CD4-positive, alpha-beta memory T cell (primary cell): Measurements from ENCODE around the gene NMRAL1. TPM values are rescaled to one million over a fixed set of nuclear protein-coding genes. Genes with fewer than 3 reads are reported as not detected.
A peak's percentile ranks its signal among the peaks of the same experiment; 100 is the strongest.

Experiments
- CTCF ChIA-PET: fragments of 350-600 bp; sonication (Branson Sonifier 250); formaldehyde crosslinking; loops from one replicate; lab custom pipeline; 2021; ENCODE audit warnings: inconsistent platforms; ENCODE audit not compliant: partially characterized antibody; lab: Charles Lee
- POLR2A ChIA-PET: fragments of 350-600 bp; sonication (Branson Sonifier 250); formaldehyde crosslinking; loops from one replicate; lab custom pipeline; 2021; ENCODE audit not compliant: partially characterized antibody; lab: Charles Lee
- DNase-seq, 5 donors: peaks; one replicate each; pipeline versions ENCODE4 v3.0.0 to v3.0.0-alpha.2; 2020 to 2022; ENCODE audit warnings: mixed read lengths in 1 of 5
- H3K27ac ChIP-seq: one replicate; pipeline ENCODE4 v1.7.0; 2013; ENCODE audit warnings: low read depth, low read length
- H3K27me3 ChIP-seq: 2 replicates; pipeline ENCODE4 v1.7.0; 2013; ENCODE audit warnings: mild to moderate bottlenecking, low read length, moderate library complexity; ENCODE audit not compliant: insufficient read depth
- H3K36me3 ChIP-seq: 2 replicates; pipeline ENCODE4 v1.7.0; 2013; ENCODE audit warnings: mild to moderate bottlenecking, low read length, moderate library complexity; ENCODE audit not compliant: insufficient read depth
- H3K4me1 ChIP-seq: 2 replicates; pipeline ENCODE4 v1.7.0; 2013; ENCODE audit warnings: mild to moderate bottlenecking, low read length, moderate library complexity; ENCODE audit not compliant: insufficient read depth
- H3K4me3 ChIP-seq, 2 donors: one replicate each; pipeline ENCODE4 v1.7.0; 2013; ENCODE audit warnings: low read length in 2 of 2, mild to moderate bottlenecking in 1 of 2
- H3K9me3 ChIP-seq, 2 donors: one replicate each; pipeline ENCODE4 v1.7.0; 2013; ENCODE audit warnings: low read length in 2 of 2, control low read depth in 1 of 2; ENCODE audit not compliant: control insufficient read depth in 1 of 2
- H3K27ac Mint-ChIP-seq, 7 donors: one replicate each; pipeline ENCODE4 v1.8.0; 2020 to 2021; ENCODE audit warnings: mixed read lengths in 7 of 7, mild to moderate bottlenecking in 6 of 7, inconsistent platforms in 3 of 7, moderate library complexity in 3 of 7
- H3K27me3 Mint-ChIP-seq, 2 donors: one replicate each; pipeline ENCODE4 v1.8.0; 2020 to 2021; ENCODE audit warnings: mixed read lengths in 2 of 2
- H3K36me3 Mint-ChIP-seq, 2 donors: one replicate each; pipeline ENCODE4 v1.8.0; 2020 to 2021; ENCODE audit warnings: mixed read lengths in 2 of 2, inconsistent platforms in 1 of 2, mild to moderate bottlenecking in 1 of 2
- H3K4me1 Mint-ChIP-seq, 4 donors: one replicate each; pipeline ENCODE4 v1.8.0; 2020 to 2021; ENCODE audit warnings: mixed read lengths in 4 of 4, mild to moderate bottlenecking in 1 of 4
- H3K4me3 Mint-ChIP-seq, 8 donors: one replicate each; pipeline ENCODE4 v1.8.0; 2020 to 2021; ENCODE audit warnings: mixed read lengths in 8 of 8, mild to moderate bottlenecking in 7 of 8, moderate library complexity in 6 of 8, inconsistent platforms in 3 of 8
- H3K9me3 Mint-ChIP-seq, 8 donors: one replicate each; pipeline ENCODE4 v1.8.0; 2020 to 2021; ENCODE audit warnings: mixed read lengths in 8 of 8, mild to moderate bottlenecking in 5 of 8, inconsistent platforms in 3 of 8, moderate library complexity in 1 of 8
- intact Hi-C: fragments of 100-400 bp; cut with micrococcal nuclease; formaldehyde crosslinking; loops from one replicate; pipeline ENCODE4 v1.15.1; 2023
- polyA plus RNA-seq, 2 donors: library from polyadenylated mRNA; unstranded; fragments of 300-500 nt; fragmentation: Illumina TruSeq; gene quantifications; one replicate each; pipeline ENCODE4 v1.2.3, GENCODE V29; 2021
- total RNA-seq, 2 experiments: library from RNA; stranded (reverse); gene quantifications; one replicate each; pipeline ENCODE4 v1.2.3, GENCODE V29; 2021

Gene NMRAL1
- total and polyA plus RNA-seq, 4 experiments from 2014 or later, result 55.1 to 65.7 (median 61.7) TPM

DNA sequence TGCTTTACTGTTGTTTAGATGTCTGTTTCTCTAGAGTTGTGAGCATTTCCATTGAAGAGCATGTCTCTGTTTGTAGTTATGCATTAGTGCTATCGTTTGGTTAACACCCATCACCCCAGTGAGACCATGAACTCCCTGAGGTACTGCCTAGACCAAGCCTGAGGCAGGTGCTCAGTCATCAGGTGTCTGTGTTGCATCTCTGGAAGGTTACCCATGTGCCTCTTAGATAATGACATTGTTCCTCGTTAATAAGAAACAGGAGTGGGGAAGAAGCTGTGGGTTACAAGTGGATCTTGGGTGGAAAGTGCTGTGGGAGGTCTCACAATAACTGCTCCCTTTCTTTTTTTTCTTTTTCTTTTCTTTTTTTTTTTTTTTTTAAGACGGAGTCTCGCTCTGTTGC is 30.4 kb downstream of the NMRAL1 start:
- intact Hi-C loops, result no loop called here
- no peaks in the 10 kb centered on the region for H3K27me3 ChIP-seq
- no peaks in the 10 kb centered on the region for H3K9me3 Mint-ChIP-seq
- CTCF ChIA-PET, result no interaction called here
- H3K9me3 ChIP-seq, result no peaks in the 10 kb centered on the region
- no peaks in the 10 kb centered on the region for H3K4me1 ChIP-seq
- peak overlapping the region in 1 of 8 donors; percentile 55 for H3K4me3 Mint-ChIP-seq
- H3K27ac ChIP-seq, result no peak overlapping the region
- H3K36me3 Mint-ChIP-seq, result peaks cover 45 to 77% of the 10 kb centered on the region in 2 donors
- H3K27ac Mint-ChIP-seq, result peak overlapping the region in 1 of 7 donors; percentile 25
- H3K4me3 ChIP-seq, result no peak overlapping the region
- no peaks in the 10 kb centered on the region for H3K27me3 Mint-ChIP-seq
- no peak for DNase-seq
- H3K4me1 Mint-ChIP-seq, result peaks cover 0 to 5% (median 3%) of the 10 kb centered on the region in 4 donors
- POLR2A ChIA-PET, result interaction anchor here (1.1 kb wide), 1 partner anchor 61 kb away, joined by 3 read pairs; no protein-coding TSS in a partner anchor
- peaks cover 73% of the 10 kb centered on the region for H3K36me3 ChIP-seq

DNA sequence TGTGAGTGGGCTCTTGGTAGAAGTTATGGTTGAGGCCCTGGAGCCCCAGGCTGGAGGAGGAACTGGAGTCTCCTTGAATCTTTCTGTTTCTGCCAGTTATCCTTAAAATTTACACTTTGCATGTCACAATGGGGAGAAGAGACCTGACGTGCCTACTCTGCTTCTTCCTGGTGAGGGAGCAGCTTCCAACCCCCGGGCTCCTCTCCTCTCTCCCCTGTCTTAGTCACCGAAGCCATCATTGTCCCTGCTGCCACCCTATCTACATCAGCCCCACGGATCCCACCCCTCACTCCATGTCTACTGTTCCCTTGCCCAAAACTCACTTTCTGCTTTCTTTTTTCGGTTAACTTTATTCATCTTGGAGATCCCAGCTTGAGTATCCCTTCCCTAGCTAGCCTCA is 31.2 kb downstream of the NMRAL1 start:
- Histone ChIP-seq H3K27ac (no peak overlapping the region), H3K4me1 (no peaks in the 10 kb centered on the region), H3K9me3 (no peaks in the 10 kb centered on the region), H3K4me3 (no peak overlapping the region), H3K27me3 (no peaks in the 10 kb centered on the region), H3K36me3 (peaks cover 68% of the 10 kb centered on the region)
- Mint-ChIP-seq H3K4me3 (no peak overlapping the region), H3K9me3 (no peaks in the 10 kb centered on the region), H3K4me1 (peaks cover 0 to 5% (median 3%) of the 10 kb centered on the region in 4 donors), H3K27me3 (no peaks in the 10 kb centered on the region), H3K36me3 (peaks cover 45 to 75% of the 10 kb centered on the region in 2 donors), H3K27ac (peak overlapping the region in 1 of 7 donors; percentile 82)
- intact Hi-C loops, result no loop called here
- DNase-seq, result no peak
- ChIA-PET CTCF (no interaction called here), POLR2A (no interaction called here)

DNA sequence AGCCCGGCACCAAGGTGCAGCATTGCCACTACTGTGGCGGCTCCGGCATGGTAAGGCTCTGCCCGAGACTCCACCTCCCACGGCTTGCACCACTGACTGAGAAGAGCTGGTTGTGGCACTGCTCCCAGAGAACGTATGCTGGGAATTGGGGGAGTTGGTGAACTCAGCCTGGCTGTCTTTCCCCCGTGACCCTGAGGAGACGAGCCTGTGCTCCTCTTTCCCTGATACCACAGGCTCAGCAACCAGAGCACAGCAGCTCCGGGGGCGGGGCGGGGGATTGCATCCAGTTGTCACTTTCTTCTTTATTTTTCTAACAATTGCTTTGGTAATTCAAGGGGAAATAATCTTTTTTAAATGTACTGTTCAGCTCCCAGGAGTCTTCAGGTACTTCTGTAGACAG is 32.1 kb downstream of the NMRAL1 start:
- H3K27me3 ChIP-seq, result no peaks in the 10 kb centered on the region
- H3K4me1 ChIP-seq, result no peaks in the 10 kb centered on the region
- H3K4me3 Mint-ChIP-seq, result no peak overlapping the region
- H3K36me3 ChIP-seq, result peaks cover 66% of the 10 kb centered on the region
- ChIA-PET CTCF (no interaction called here), POLR2A (no interaction called here)
- H3K27ac ChIP-seq, result no peak overlapping the region
- no peak for DNase-seq
- H3K27me3 Mint-ChIP-seq, result no peaks in the 10 kb centered on the region
- H3K36me3 Mint-ChIP-seq, result peaks cover 46 to 73% of the 10 kb centered on the region in 2 donors
- no peak overlapping the region for H3K4me3 ChIP-seq
- H3K27ac Mint-ChIP-seq, result peak overlapping the region in 1 of 7 donors; percentile 53
- H3K9me3 Mint-ChIP-seq, result no peaks in the 10 kb centered on the region
- intact Hi-C loops, result no loop called here
- no peaks in the 10 kb centered on the region for H3K9me3 ChIP-seq
- peaks cover 0 to 5% (median 3%) of the 10 kb centered on the region in 4 donors for H3K4me1 Mint-ChIP-seq

GRCh38 chr16:4437366-4437765 is 37.1 kb downstream of the NMRAL1 start:
- Mint-ChIP-seq H3K4me1 (peaks cover 0 to 11% (median 9%) of the 10 kb centered on the region in 4 donors), H3K27ac (no peak overlapping the region), H3K27me3 (no peaks in the 10 kb centered on the region), H3K36me3 (peaks cover 39 to 65% of the 10 kb centered on the region in 2 donors), H3K4me3 (no peak overlapping the region), H3K9me3 (no peaks in the 10 kb centered on the region)
- CTCF ChIA-PET, result no interaction called here
- POLR2A ChIA-PET, result interaction anchor here (0.6 to 1.1 kb wide), 3 partner anchors 21 to 31 kb away, joined by 3 read pairs; no protein-coding TSS in a partner anchor
- Histone ChIP-seq H3K4me3 (no peak overlapping the region), H3K27me3 (no peaks in the 10 kb centered on the region), H3K36me3 (peaks cover 60% of the 10 kb centered on the region), H3K4me1 (no peaks in the 10 kb centered on the region), H3K27ac (no peak overlapping the region), H3K9me3 (no peaks in the 10 kb centered on the region)
- intact Hi-C loops, result no loop called here
- no peak for DNase-seq

- no peak overlapping the region for H3K27ac ChIP-seq
- no peak overlapping the region for H3K4me3 ChIP-seq
- peaks cover 42% of the 10 kb centered on the region for H3K36me3 ChIP-seq
- H3K27me3 Mint-ChIP-seq, result no peaks in the 10 kb centered on the region
- H3K27me3 ChIP-seq, result no peaks in the 10 kb centered on the region
- CTCF ChIA-PET, result interaction anchor here (1.4 kb wide), 1 partner anchor 33 kb away, joined by 9 read pairs; no protein-coding TSS in a partner anchor
- no peak for DNase-seq
- H3K36me3 Mint-ChIP-seq, result peaks cover 28 to 57% of the 10 kb centered on the region in 2 donors
- H3K4me3 Mint-ChIP-seq, result no peak overlapping the region
- no peaks in the 10 kb centered on the region for H3K9me3 Mint-ChIP-seq
- peaks cover 0 to 19% (median 10%) of the 10 kb centered on the region in 4 donors for H3K4me1 Mint-ChIP-seq
- H3K27ac Mint-ChIP-seq, result peak overlapping the region in 4 of 7 donors; percentile 10 to 17 (median 16)
- POLR2A ChIA-PET, result interaction anchor here (0.6 to 1.8 kb wide), 4 partner anchors 9 to 37 kb away, joined by 3 to 4 read pairs (median 4); no protein-coding TSS in a partner anchor
- H3K4me1 ChIP-seq, result no peaks in the 10 kb centered on the region
- no peaks in the 10 kb centered on the region for H3K9me3 ChIP-seq
- intact Hi-C loops, result no loop called here
Observed at GRCh38 chr16:4435337-4436067, 38.9 kb downstream of the NMRAL1 start.

DNA sequence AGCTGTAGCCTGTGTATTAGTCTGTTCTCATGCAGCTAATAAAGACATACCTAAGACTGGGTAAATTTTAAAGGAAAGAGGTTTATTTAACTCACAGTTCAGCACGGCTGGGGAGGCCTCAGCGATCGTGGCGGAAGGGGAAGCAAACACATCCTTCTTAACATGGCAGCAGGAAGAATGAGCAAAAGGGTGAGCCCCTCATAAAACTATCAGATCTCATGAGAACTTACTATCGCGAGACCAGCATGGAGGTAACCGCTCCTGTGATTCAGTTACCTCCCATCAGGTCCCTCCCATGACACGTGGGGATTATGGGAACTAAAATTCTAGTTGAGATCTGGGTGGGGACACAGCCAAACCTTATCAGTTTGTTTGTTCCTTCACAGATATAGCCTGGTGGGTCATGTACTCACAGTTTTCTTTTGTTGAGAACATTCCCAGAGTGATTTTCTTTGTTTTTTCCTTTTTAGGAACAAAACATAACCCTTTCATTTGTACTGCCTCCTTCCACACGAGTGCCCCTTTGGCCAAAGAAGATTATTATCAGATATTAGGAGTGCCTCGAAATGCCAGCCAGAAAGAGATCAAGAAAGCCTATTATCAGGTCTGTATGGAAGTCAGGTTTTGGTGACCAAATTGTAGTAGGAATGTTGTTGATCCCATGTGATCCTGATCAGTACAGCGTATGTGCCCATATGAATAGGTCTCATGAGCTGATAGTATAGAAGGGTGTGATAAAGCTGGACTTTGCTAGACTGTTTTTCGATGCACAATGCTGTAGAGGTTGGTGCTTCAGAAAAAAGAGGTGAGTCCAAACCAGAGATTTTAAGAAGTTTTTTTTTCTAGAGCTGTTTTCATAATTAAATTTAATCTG is 40.3 kb downstream of the NMRAL1 start:
- Mint-ChIP-seq H3K4me1 (peaks cover 0 to 14% (median 7%) of the 10 kb centered on the region in 4 donors), H3K27me3 (no peaks in the 10 kb centered on the region), H3K36me3 (peaks cover 22 to 55% of the 10 kb centered on the region in 2 donors), H3K4me3 (no peak overlapping the region), H3K9me3 (no peaks in the 10 kb centered on the region), H3K27ac (peak overlapping the region in 4 of 7 donors; percentile 7 to 60 (median 38))
- H3K4me1 ChIP-seq, result no peaks in the 10 kb centered on the region
- CTCF ChIA-PET, result interaction anchor here (0.8 to 1.4 kb wide), 3 partner anchors 15 to 32 kb away, joined by 3 to 9 read pairs (median 3); no protein-coding TSS in a partner anchor
- H3K4me3 ChIP-seq, result no peak overlapping the region
- H3K9me3 ChIP-seq, result no peaks in the 10 kb centered on the region
- H3K27me3 ChIP-seq, result no peaks in the 10 kb centered on the region
- no peak for DNase-seq
- intact Hi-C loops, result no loop called here
- POLR2A ChIA-PET, result interaction anchor here (0.5 to 1.8 kb wide), 6 partner anchors 8 to 115 kb away, joined by 3 to 4 read pairs (median 4); partner anchors contain the start of gene CDIP1
- no peak overlapping the region for H3K27ac ChIP-seq
- H3K36me3 ChIP-seq, result peaks cover 30% of the 10 kb centered on the region
